ENCODE data around the gene POP5.

- TF ChIP-seq CTCF (IDR thresholded peaks at IDR 0.05) (no peak), POLR2A (IDR thresholded peaks at IDR 0.05) (no peak)
Measured at GRCh38 chr12:120588948-120589930, 8.0 kb upstream of the POP5 start.

Measured in thyroid gland (tissue), 4 donors.